Upper lobe of left lung (tissue), 6 donors: Measurements from ENCODE around the gene RHOB. TPM values are rescaled to one million over a fixed set of nuclear protein-coding genes. Genes with fewer than 3 reads are reported as not detected.
"Not testable (repeated sequence)": the region's sequence is repeated elsewhere in the genome, so short reads cannot be mapped to it uniquely, and the experiment has no call there.

Source experiments
- ATAC-seq, 2 donors: fragments of 200-7000 bp; cut with Tn5 transposase; one replicate each; pipeline ENCODE4 v1.9.1; 2022; ENCODE audit warnings: mild to moderate bottlenecking in 2 of 2, moderate library complexity in 2 of 2; ENCODE audit not compliant: low FRiP score in 2 of 2
- DNase-seq, 2 donors: peaks; one replicate each; pipeline ENCODE4 v3.0.0-alpha.2; 2019 to 2020
- H3K27ac ChIP-seq, 4 donors: fragments of 200-600 bp; sonication (generic); one replicate each; pipeline ENCODE4 v1.5.1; 2016 to 2019
- H3K27me3 ChIP-seq, 4 donors: fragments of 200-600 bp; sonication (generic); one replicate each; pipeline ENCODE4 v1.5.1; 2017 to 2019
- H3K36me3 ChIP-seq, 4 donors: fragments of 200-600 bp; sonication (generic); one replicate each; pipeline ENCODE4 v1.5.1; 2016 to 2019
- H3K4me1 ChIP-seq, 4 donors: fragments of 200-600 bp; sonication (generic); one replicate each; pipeline ENCODE4 v1.5.1; 2018 to 2019
- H3K4me3 ChIP-seq, 4 donors: fragments of 200-600 bp; sonication (generic); one replicate each; pipeline ENCODE4 v1.5.1; 2017 to 2019; ENCODE audit warnings: mild to moderate bottlenecking in 2 of 4, moderate library complexity in 1 of 4
- H3K9me3 ChIP-seq, 4 donors: fragments of 200-600 bp; sonication (generic); one replicate each; pipeline ENCODE4 v1.5.1; 2018 to 2019
- CTCF ChIP-seq, 6 experiments: fragments of 450-650 bp in 4 of 6; fragments of 200-600 bp in 2 of 6; sonication (generic) in 2 of 6; IDR thresholded peaks; one replicate each; pipeline ENCODE4 v1.5.1; 2016 to 2019; ENCODE audit warnings: antibody characterized with exemption in 6 of 6
- EP300 ChIP-seq, 4 donors: sonication (generic); formaldehyde crosslinking; IDR thresholded peaks; one replicate each; pipeline ENCODE4 v1.5.1; 2017; ENCODE audit warnings: antibody characterized with exemption in 4 of 4, control low read depth in 2 of 4
- POLR2A ChIP-seq, 4 donors: fragments of 450-650 bp; IDR thresholded peaks; one replicate each; pipeline ENCODE4 v1.5.1; 2016 to 2017; ENCODE audit warnings: antibody characterized with exemption in 4 of 4, mild to moderate bottlenecking in 2 of 4
- POLR2AphosphoS5 ChIP-seq, 2 donors: sonication (generic); formaldehyde crosslinking; IDR thresholded peaks; one replicate each; pipeline ENCODE4 v1.5.1; 2017; ENCODE audit warnings: antibody characterized with exemption in 2 of 2
- WGBS, 2 donors: methylation state at CpG; one replicate each; pipeline ENCODE4 v1.1.5; 2017 to 2018; 5-methylcytosine and 5-hydroxymethylcytosine counted together
- total RNA-seq, 6 donors: library from RNA; depleted of rRNA in 4 of 6; stranded (reverse); fragments of >200 nt in 4 of 6; gene quantifications; one replicate each; pipeline versions ENCODE4 v1.1.0 to v1.2.1, GENCODE V29; 2016 to 2021
- donor health status: DM: no; HTN: no; CAD: no; lungs with moderate emphysema.
- donor health status: DM: no; HTN: yes; CAD: no; lungs with severe emphysema.

Gene RHOB
- total RNA-seq, 6 donors from 2014 or later = 193 to 583 (median 336) TPM

- ATAC-seq (peak in 1 of 2 donors; percentile 85), DNase-seq (no peak)
- H3K9me3 ChIP-seq = no peaks in the 10 kb centered on the region
- no peak overlapping the region for H3K4me3 ChIP-seq
- H3K27ac ChIP-seq = no peak overlapping the region
- 73 to 80% methylated on average over 8 to 13 of the region's 14 CpGs for WGBS, 2 donors
- H3K27me3 ChIP-seq = no peaks in the 10 kb centered on the region
- no peak for TF ChIP-seq CTCF (IDR thresholded peaks at IDR 0.05)
- no peak for TF ChIP-seq POLR2A (IDR thresholded peaks at IDR 0.05)
- no peak for TF ChIP-seq EP300 (IDR thresholded peaks at IDR 0.05)
- no peak for TF ChIP-seq POLR2AphosphoS5 (IDR thresholded peaks at IDR 0.05)
- no peaks in the 10 kb centered on the region for H3K36me3 ChIP-seq
- no peaks in the 10 kb centered on the region for H3K4me1 ChIP-seq
These were observed 43.7 kb downstream of the RHOB start for GRCh38 chr2:20490300-20491181.

GRCh38 chr2:20491739-20492531 is 45.1 kb downstream of the RHOB start:
- H3K27ac ChIP-seq = no peak overlapping the region
- no peak overlapping the region for H3K4me3 ChIP-seq
- no peaks in the 10 kb centered on the region for H3K27me3 ChIP-seq
- peak in 1 of 2 donors; percentile 58 for DNase-seq
- H3K36me3 ChIP-seq = no peaks in the 10 kb centered on the region
- H3K9me3 ChIP-seq = no peaks in the 10 kb centered on the region
- H3K4me1 ChIP-seq = no peaks in the 10 kb centered on the region
- WGBS, 2 donors = 81 to 82% methylated on average over 10 to 15 of the region's 15 CpGs
- ATAC-seq = no peak
- TF ChIP-seq EP300 (IDR thresholded peaks at IDR 0.05) (no peak), POLR2A (IDR thresholded peaks at IDR 0.05) (no peak), CTCF (IDR thresholded peaks at IDR 0.05) (no peak)

GRCh38 chr2:20493095-20493494 is 46.2 kb downstream of the RHOB start:
- H3K4me1 ChIP-seq, DNase-seq, H3K4me3 ChIP-seq, H3K27me3 ChIP-seq, H3K27ac ChIP-seq, H3K36me3 ChIP-seq, ATAC-seq, H3K9me3 ChIP-seq: not testable (repeated sequence)
- 88 to 95% methylated on average over 3 of the region's 3 CpGs for WGBS, 2 donors

- no peak overlapping the region for H3K27ac ChIP-seq
- WGBS, 2 donors = 27 to 54% methylated on average over 1 of the region's 1 CpG
- DNase-seq = no peak
These were observed 47.4 kb downstream of the RHOB start for GRCh38 chr2:20494241-20494640.

More at GRCh38 chr2:20494241-20494640, 47.4 kb downstream of the RHOB start:
- Histone ChIP-seq H3K9me3 (no peaks in the 10 kb centered on the region), H3K36me3 (no peaks in the 10 kb centered on the region), H3K4me1 (no peaks in the 10 kb centered on the region), H3K4me3 (no peak overlapping the region), H3K27me3 (no peaks in the 10 kb centered on the region)
- ATAC-seq = no peak
- no peak for TF ChIP-seq POLR2A (IDR thresholded peaks at IDR 0.05)
- TF ChIP-seq POLR2AphosphoS5 (IDR thresholded peaks at IDR 0.05) = no peak
- no peak for TF ChIP-seq EP300 (IDR thresholded peaks at IDR 0.05)
- no peak for TF ChIP-seq CTCF (IDR thresholded peaks at IDR 0.05)
